HuH-7.5 (cell line): ENCODE measurements around the gene MEIKIN.

ENCODE experiments used
- DNase-seq: peaks from one replicate; pipeline ENCODE4 v3.0.0; 2011; ENCODE audit warnings: low spot score

MEIKIN gene

GRCh38 chr5:131945551-131946168 is at the start of gene MEIKIN:
MEIKIN (minus strand) TSS chr5:131945663; CDS start chr5:131945505, 158 bp downstream.
- DNase-seq, result no peak

GRCh38 chr5:131994533-131995226 is 49.2 kb upstream of the MEIKIN start:
- no peak for DNase-seq

DNA sequence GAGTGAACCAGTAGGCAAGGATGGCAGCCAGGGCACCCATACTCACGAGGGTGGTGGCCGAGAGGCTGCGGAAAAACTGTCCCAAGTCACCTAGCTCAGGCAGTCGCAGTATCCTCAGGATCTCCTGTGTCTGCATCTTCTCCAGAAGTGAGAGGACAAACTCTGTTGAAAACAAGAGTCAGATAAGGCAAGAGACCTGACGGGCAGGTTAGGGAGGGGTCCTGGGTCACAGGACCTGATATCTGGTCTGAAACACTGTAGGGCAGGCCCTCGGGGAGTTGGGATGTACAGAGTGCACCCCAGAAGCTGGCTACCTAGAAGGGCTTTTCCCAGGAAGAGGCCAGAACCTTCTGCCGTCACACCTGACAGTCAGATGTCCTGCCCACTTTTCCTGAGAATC is 48.6 kb upstream of the MEIKIN start:
- no peak for DNase-seq

DNA sequence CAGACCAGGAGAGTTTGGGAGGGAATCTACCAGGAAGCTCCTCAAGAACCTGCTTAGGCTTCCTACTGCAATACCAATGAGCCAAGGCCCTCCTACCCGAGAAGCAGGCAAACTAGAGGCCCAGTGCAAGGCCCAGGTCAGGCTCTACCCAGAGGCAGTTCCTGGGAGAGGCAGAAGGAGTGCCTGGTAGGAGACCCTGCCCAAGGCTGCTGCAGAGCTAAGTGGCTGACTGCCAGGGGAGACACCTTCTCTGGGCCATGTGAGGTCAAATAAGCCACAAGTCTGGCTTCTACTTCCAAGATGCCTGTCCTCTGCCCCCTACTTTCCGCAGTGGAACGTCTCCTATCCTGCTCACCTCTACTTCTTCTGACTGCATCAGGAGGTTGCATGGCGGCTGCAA is 48.2 kb upstream of the MEIKIN start:
- no peak for DNase-seq

GRCh38 chr5:131992370-131992769 is 46.9 kb upstream of the MEIKIN start:
- DNase-seq, result no peak

- DNase-seq, result no peak
Observed at GRCh38 chr5:131991593-131992324, 46.3 kb upstream of the MEIKIN start.

DNA sequence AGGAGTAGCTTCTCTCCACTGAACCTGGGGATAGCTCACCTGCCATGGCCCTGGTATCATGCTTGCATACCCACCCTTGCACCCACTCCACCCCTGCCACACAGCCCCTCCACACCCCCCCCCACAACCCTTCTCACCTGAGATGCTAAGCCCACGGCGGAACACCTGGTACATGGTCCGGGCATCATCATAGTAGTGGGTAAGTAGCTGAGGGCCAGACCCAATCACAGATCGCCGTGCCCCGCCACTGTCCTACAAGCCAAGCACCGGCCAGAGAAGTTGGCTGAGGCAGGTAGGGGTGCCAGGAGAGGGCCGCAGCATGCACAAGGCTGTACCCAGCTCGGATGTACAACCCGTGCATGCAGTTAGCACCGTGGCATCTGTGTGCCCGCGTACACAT is 45.3 kb upstream of the MEIKIN start:
- no peak for DNase-seq

GRCh38 chr5:131988601-131989000 is 43.1 kb upstream of the MEIKIN start:
- DNase-seq, result no peak

GRCh38 chr5:131987251-131987650 is 41.8 kb upstream of the MEIKIN start:
- DNase-seq, result no peak

DNA sequence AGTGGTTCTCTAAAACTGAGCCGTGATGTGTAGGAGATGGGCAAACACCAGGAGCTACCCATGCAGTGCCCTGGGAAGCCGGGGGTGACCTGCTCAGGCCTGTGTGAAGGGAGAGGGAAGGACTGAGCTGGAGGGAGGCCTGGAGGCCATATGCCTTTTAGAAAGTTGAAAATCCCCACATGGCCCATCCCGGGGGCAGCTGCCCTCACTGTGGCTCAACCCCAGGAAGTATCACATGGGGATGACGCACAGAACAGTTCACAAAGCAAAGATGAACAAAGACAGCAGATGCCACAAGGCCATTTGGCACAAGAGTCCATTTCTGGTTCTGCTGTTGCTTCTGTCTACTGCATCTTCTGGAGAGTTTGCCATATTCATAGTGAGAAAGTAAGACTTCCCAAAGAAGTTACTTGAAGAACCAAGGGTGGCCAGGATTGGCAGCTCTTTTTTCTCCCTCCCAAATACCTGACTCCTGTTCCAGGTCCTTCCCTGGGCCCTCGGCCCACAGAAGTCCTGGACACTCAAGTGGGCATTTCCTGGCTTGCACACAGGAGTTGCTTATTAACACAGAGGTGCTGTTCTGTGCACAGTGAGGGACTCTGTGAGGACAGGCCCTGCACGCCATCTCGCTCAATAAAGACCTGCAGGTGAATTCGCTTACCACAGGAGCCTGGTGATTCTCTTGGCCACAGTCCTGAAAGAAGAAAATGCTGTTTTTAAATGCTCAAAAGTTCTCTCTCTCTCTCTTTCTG is 40.9 kb upstream of the MEIKIN start:
- no peak for DNase-seq

DNA sequence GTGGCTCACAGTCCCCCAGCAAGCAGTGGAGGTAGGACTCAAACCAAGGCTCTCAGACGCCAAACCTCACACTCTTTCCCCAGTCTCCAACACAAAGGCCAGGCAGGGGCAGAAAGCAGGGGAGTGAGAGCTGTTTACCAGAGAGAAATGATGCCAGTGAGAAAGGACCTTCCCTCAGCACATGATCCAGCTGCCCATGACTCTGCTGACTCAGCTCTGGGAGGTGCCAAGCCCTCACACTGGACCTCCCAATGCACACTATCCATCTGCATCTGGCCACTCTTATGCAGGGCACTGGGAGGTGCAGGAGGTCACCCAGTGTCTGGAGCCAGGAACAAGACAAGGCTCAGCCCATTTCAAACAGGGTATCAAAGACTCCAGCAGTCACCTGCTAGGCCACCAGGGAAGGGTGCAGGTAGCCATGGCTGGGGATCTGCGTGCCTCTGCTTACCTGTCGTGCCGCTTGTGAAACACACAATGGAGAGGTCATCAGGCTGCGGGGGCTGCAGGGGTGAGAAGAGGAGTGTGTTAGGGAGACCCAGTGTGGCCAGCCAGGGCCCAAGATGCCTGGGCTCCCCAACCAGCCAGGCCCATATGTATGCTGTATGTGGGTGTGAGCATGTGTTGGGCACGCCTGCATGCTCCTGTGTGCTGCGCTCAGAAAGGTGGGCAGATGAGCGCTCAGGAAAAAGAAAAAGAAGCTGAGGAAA is 39.6 kb upstream of the MEIKIN start:
- DNase-seq, result no peak

DNA sequence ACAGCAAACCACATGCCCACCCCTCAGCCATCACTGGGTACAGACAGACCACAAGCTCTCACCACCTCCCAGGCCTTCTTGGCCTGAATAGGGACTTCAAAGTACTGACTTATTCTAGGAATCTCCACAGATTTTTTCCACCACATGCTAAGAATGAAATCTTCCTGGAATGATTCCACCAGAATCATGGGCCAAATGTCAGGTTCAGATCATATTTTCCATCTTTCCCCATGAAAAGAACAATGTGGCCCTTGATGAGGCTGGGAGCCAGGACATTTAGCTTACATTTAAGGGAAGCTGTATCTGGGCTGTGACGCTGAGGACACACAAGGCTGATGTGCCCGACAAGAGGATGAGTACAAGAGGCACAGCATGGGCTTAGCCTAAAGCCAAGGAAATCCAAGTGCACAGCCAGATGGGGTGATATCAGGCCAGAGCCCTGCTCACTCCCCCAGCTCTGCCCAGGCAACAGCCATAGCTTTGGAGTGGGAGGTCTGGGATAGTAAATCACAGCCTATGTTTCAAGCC is 37.8 kb upstream of the MEIKIN start:
- DNase-seq, result no peak

DNA sequence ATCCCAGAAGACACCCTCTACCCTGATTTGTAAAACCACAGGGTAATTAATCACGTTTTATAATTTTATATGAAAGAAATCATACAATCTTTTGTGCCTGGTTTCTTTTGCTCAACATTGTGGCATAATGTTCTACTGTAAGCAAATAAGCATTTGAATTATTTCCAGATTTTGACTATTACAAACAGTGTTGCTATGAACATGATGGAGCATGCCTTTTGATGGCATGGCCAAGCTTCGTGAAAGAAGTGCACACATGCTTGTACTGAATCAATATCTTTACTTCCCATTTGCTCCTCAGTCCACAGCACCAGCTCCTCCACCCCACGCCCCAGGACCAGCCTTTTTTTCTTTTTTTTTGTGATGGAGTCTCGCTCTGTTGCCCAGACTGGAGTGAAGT is 36.1 kb upstream of the MEIKIN start:
- DNase-seq, result no peak

DNA sequence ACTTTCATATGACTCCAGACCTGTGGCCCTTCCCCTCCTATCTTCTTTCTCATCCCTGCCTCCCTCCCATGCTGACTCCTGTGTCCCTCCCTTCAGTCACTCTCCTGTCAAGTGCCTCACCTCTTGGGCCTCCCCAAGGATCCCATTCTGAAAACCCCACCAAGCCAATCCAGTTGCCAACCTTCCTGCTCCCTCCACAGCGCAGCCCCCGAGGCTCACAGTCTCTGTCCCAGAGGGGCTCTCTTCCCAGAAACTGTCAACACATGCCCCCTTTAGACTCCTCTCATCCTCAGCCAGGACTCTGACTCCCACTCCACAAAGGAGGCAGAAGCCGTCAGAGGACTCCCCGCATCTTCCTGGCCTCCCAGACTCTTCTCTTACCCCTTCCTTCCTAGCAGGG is 35.2 kb upstream of the MEIKIN start:
- no peak for DNase-seq

DNA sequence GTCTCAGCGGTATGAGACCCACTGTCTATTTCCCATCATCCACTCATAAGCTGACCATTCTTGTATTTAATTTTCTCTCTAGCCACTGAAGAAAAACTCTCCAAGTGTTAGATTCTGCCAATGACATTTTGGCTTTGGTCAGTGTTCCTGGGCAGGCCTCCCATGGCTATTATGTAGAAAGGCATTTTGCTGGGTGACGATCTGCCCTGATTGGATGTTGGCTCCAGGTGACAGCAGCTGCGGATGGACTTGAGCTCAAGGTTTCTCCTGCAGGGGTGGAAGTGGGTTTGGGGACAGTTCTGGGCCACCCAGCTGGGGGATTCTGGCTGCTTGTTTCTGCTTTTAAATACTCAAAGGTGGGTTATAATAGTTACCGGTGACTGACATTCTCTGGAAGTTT is 34.4 kb upstream of the MEIKIN start:
- no peak for DNase-seq

GRCh38 chr5:131977212-131977604 is 31.7 kb upstream of the MEIKIN start:
- no peak for DNase-seq

DNA sequence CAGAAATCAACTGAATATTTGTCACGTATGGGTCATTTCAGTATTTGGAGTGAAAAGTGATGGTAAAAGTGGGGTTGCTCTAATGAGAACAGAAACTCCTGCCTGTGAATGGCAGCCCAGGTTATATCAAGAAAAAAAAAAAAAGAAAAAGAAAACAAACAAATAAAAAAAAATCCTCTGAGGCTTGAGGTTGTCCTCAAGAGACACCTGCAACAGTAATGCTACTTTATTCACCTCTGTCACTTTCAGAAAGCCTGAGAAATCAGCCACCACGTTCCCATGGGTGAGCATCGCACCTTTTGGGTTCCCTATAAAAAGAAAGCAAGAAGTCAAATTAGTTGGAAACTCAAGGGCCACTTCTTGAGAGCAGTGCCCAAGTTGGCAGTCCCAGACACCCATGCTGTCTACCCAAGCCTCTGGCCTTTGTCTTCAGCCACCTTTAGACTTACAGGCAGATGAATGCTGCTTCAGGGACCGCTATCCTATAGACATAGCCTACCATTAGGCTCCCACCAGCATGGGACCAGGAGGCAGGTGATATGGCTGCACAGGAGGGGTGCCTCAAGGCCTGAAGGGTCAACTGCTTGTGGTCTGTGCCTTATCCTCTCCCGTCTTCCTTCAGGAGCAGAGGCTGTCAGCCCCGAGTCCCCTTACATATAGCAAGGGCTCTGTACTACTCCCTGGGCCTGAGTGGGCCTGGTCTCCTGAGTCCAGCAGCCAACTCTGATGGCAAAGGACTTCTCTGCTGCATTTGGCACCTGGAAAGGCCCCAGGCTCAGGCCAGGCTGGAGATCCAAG is 31.1 kb upstream of the MEIKIN start:
- DNase-seq, result no peak

GRCh38 chr5:131974956-131975726 is 29.7 kb upstream of the MEIKIN start:
- DNase-seq, result no peak

DNA sequence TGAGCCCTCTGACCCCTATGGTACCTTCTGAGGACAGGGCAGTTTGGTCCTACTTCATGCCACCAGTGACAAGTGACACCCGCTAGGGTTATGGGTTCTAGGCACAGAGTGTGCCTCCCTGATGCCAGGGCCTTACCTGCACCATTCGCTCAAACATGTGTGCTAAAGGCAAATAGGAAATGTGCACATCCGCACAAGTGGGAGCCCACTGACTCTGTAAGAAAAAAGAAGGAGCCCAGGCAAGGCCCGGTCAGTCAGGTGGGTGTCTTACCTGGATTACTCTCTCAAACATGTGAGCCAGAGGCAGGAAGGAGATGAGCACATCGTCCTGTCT is 29.1 kb upstream of the MEIKIN start:
- no peak for DNase-seq

GRCh38 chr5:131974016-131974415 is 28.6 kb upstream of the MEIKIN start:
- no peak for DNase-seq
